ENCODE measurements around the gene SEZ6.

DNA sequence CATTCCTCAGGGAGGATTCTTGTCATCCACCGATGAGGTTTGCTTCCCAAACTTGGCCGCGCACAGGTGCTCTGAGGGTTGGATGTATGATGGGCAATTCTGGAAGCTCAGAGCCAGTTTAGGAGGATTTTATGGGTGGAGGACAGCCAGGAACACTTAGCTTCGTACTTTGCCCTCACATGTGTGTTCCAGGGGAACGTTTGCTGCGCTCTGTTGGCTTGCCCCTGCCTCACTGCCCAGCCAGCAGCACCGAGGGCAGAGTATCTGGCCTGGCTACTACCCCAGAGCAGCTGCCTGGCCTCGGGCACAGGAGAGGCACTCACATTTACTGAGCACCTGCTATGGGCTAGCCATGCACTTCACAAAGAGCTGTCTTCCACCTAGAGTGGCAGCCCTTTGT is 14.1 kb downstream of the SEZ6 start:
- TF ChIP-seq, protein P1, sequence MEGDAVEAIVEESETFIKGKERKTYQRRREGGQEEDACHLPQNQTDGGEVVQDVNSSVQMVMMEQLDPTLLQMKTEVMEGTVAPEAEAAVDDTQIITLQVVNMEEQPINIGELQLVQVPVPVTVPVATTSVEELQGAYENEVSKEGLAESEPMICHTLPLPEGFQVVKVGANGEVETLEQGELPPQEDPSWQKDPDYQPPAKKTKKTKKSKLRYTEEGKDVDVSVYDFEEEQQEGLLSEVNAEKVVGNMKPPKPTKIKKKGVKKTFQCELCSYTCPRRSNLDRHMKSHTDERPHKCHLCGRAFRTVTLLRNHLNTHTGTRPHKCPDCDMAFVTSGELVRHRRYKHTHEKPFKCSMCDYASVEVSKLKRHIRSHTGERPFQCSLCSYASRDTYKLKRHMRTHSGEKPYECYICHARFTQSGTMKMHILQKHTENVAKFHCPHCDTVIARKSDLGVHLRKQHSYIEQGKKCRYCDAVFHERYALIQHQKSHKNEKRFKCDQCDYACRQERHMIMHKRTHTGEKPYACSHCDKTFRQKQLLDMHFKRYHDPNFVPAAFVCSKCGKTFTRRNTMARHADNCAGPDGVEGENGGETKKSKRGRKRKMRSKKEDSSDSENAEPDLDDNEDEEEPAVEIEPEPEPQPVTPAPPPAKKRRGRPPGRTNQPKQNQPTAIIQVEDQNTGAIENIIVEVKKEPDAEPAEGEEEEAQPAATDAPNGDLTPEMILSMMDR (IDR thresholded peaks at IDR 0.05; ENCODE audit: borderline replicate concordance, extremely low read depth, low read length, poor library complexity, severe bottlenecking), result no peak
- no peak for TF ChIP-seq EZH2 (IDR thresholded peaks at IDR 0.05; ENCODE audit: borderline replicate concordance, low read depth, low read length, severe bottlenecking)
